Measurements from ENCODE around the gene RAB3C.

Gene RAB3C

GRCh38 chr5:58890701-58891085 lies 307.8 kb downstream of the RAB3C start:
- H3K27ac ChIP-seq (ENCODE audit: low read length): no peak overlapping the region
- no peaks in the 10 kb centered on the region for H3K9me3 ChIP-seq (ENCODE audit: control insufficient read depth, insufficient read depth, low read length)
- no peak for DNase-seq (ENCODE audit: low read depth, low spot score)
- no CpG with 5 or more reads among the region's 6 CpGs for WGBS (ENCODE audit: insufficient coverage, insufficient read length)
- H3K4me3 ChIP-seq (ENCODE audit: low read length): no peak overlapping the region
- H3K27me3 ChIP-seq (ENCODE audit: control insufficient read depth, insufficient read depth, low read length): no peaks in the 10 kb centered on the region
- no peaks in the 10 kb centered on the region for H3K36me3 ChIP-seq (ENCODE audit: control insufficient read depth, insufficient read depth, low read length)
- peaks cover 2% of the 10 kb centered on the region; the same call in 1 of the 2 replicates for H3K4me1 ChIP-seq (ENCODE audit: control insufficient read depth, insufficient read depth, low read length)

GRCh38 chr5:58891086-58891970 lies 308.5 kb downstream of the RAB3C start:
- H3K27ac ChIP-seq (ENCODE audit: low read length): no peak overlapping the region
- H3K4me1 ChIP-seq (ENCODE audit: control insufficient read depth, insufficient read depth, low read length): peaks cover 2% of the 10 kb centered on the region; the same call in 1 of the 2 replicates
- no peaks in the 10 kb centered on the region for H3K36me3 ChIP-seq (ENCODE audit: control insufficient read depth, insufficient read depth, low read length)
- no peaks in the 10 kb centered on the region for H3K9me3 ChIP-seq (ENCODE audit: control insufficient read depth, insufficient read depth, low read length)
- DNase-seq (ENCODE audit: low read depth, low spot score): peak; percentile 71
- H3K27me3 ChIP-seq (ENCODE audit: control insufficient read depth, insufficient read depth, low read length): no peaks in the 10 kb centered on the region
- WGBS (ENCODE audit: insufficient coverage, insufficient read length): no CpG with 5 or more reads among the region's 18 CpGs
- no peak overlapping the region for H3K4me3 ChIP-seq (ENCODE audit: low read length)

GRCh38 chr5:58891971-58892343 lies 309.1 kb downstream of the RAB3C start:
- no peak for DNase-seq (ENCODE audit: low read depth, low spot score)
- Histone ChIP-seq H3K9me3 (ENCODE audit: control insufficient read depth, insufficient read depth, low read length) (no peaks in the 10 kb centered on the region), H3K36me3 (ENCODE audit: control insufficient read depth, insufficient read depth, low read length) (no peaks in the 10 kb centered on the region), H3K27me3 (ENCODE audit: control insufficient read depth, insufficient read depth, low read length) (no peaks in the 10 kb centered on the region), H3K4me3 (ENCODE audit: low read length) (no peak overlapping the region), H3K4me1 (ENCODE audit: control insufficient read depth, insufficient read depth, low read length) (no peaks in the 10 kb centered on the region), H3K27ac (ENCODE audit: low read length) (no peak overlapping the region)

GRCh38 chr5:58893551-58893950 lies 310.7 kb downstream of the RAB3C start:
- Histone ChIP-seq H3K9me3 (ENCODE audit: control insufficient read depth, insufficient read depth, low read length) (no peaks in the 10 kb centered on the region), H3K4me3 (ENCODE audit: low read length) (no peak overlapping the region), H3K27me3 (ENCODE audit: control insufficient read depth, insufficient read depth, low read length) (no peaks in the 10 kb centered on the region), H3K36me3 (ENCODE audit: control insufficient read depth, insufficient read depth, low read length) (no peaks in the 10 kb centered on the region), H3K4me1 (ENCODE audit: control insufficient read depth, insufficient read depth, low read length) (no peaks in the 10 kb centered on the region), H3K27ac (ENCODE audit: low read length) (no peak overlapping the region)
- no peak for DNase-seq (ENCODE audit: low read depth, low spot score)
- WGBS (ENCODE audit: insufficient coverage, insufficient read length): no CpG with 5 or more reads among the region's 1 CpG

GRCh38 chr5:58898006-58898405 lies 315.1 kb downstream of the RAB3C start:
- no peak overlapping the region for H3K4me3 ChIP-seq (ENCODE audit: low read length)
- no CpG with 5 or more reads among the region's 4 CpGs for WGBS (ENCODE audit: insufficient coverage, insufficient read length)
- H3K36me3 ChIP-seq (ENCODE audit: control insufficient read depth, insufficient read depth, low read length): no peaks in the 10 kb centered on the region

GRCh38 chr5:58898538-58898937 lies 315.7 kb downstream of the RAB3C start:
- Histone ChIP-seq H3K4me1 (ENCODE audit: control insufficient read depth, insufficient read depth, low read length) (no peaks in the 10 kb centered on the region), H3K4me3 (ENCODE audit: low read length) (no peak overlapping the region), H3K9me3 (ENCODE audit: control insufficient read depth, insufficient read depth, low read length) (no peaks in the 10 kb centered on the region), H3K36me3 (ENCODE audit: control insufficient read depth, insufficient read depth, low read length) (no peaks in the 10 kb centered on the region), H3K27me3 (ENCODE audit: control insufficient read depth, insufficient read depth, low read length) (no peaks in the 10 kb centered on the region), H3K27ac (ENCODE audit: low read length) (no peak overlapping the region)
- no peak for DNase-seq (ENCODE audit: low read depth, low spot score)

More at GRCh38 chr5:58898006-58898405, 315.1 kb downstream of the RAB3C start:
- no peak overlapping the region for H3K27ac ChIP-seq (ENCODE audit: low read length)
- no peaks in the 10 kb centered on the region for H3K27me3 ChIP-seq (ENCODE audit: control insufficient read depth, insufficient read depth, low read length)
- H3K9me3 ChIP-seq (ENCODE audit: control insufficient read depth, insufficient read depth, low read length): no peaks in the 10 kb centered on the region
- H3K4me1 ChIP-seq (ENCODE audit: control insufficient read depth, insufficient read depth, low read length): no peaks in the 10 kb centered on the region
- no peak for DNase-seq (ENCODE audit: low read depth, low spot score)

GRCh38 chr5:58901271-58901670 lies 318.4 kb downstream of the RAB3C start:
- no peak overlapping the region for H3K4me3 ChIP-seq (ENCODE audit: low read length)
- no peaks in the 10 kb centered on the region for H3K36me3 ChIP-seq (ENCODE audit: control insufficient read depth, insufficient read depth, low read length)
- no peaks in the 10 kb centered on the region for H3K4me1 ChIP-seq (ENCODE audit: control insufficient read depth, insufficient read depth, low read length)
- WGBS (ENCODE audit: insufficient coverage, insufficient read length): no CpG with 5 or more reads among the region's 11 CpGs
- H3K9me3 ChIP-seq (ENCODE audit: control insufficient read depth, insufficient read depth, low read length): no peaks in the 10 kb centered on the region; the same call in 1 of the 2 replicates
- no peak for DNase-seq (ENCODE audit: low read depth, low spot score)
- no peak overlapping the region for H3K27ac ChIP-seq (ENCODE audit: low read length)
- no peaks in the 10 kb centered on the region for H3K27me3 ChIP-seq (ENCODE audit: control insufficient read depth, insufficient read depth, low read length)

GRCh38 chr5:58902305-58902704 lies 319.4 kb downstream of the RAB3C start:
- H3K27ac ChIP-seq (ENCODE audit: low read length): no peak overlapping the region
- no peaks in the 10 kb centered on the region for H3K36me3 ChIP-seq (ENCODE audit: control insufficient read depth, insufficient read depth, low read length)
- no peak overlapping the region for H3K4me3 ChIP-seq (ENCODE audit: low read length)
- no peak for DNase-seq (ENCODE audit: low read depth, low spot score)
- H3K9me3 ChIP-seq (ENCODE audit: control insufficient read depth, insufficient read depth, low read length): no peaks in the 10 kb centered on the region; the same call in 1 of the 2 replicates
- no peaks in the 10 kb centered on the region for H3K27me3 ChIP-seq (ENCODE audit: control insufficient read depth, insufficient read depth, low read length)
- no peaks in the 10 kb centered on the region for H3K4me1 ChIP-seq (ENCODE audit: control insufficient read depth, insufficient read depth, low read length)

GRCh38 chr5:58902765-58903164 lies 319.9 kb downstream of the RAB3C start:
- no peak for DNase-seq (ENCODE audit: low read depth, low spot score)
- no peaks in the 10 kb centered on the region for H3K4me1 ChIP-seq (ENCODE audit: control insufficient read depth, insufficient read depth, low read length)
- WGBS (ENCODE audit: insufficient coverage, insufficient read length): no CpG with 5 or more reads among the region's 2 CpGs
- H3K9me3 ChIP-seq (ENCODE audit: control insufficient read depth, insufficient read depth, low read length): no peaks in the 10 kb centered on the region; the same call in 1 of the 2 replicates
- no peaks in the 10 kb centered on the region for H3K36me3 ChIP-seq (ENCODE audit: control insufficient read depth, insufficient read depth, low read length)
- H3K4me3 ChIP-seq (ENCODE audit: low read length): no peak overlapping the region
- H3K27me3 ChIP-seq (ENCODE audit: control insufficient read depth, insufficient read depth, low read length): no peaks in the 10 kb centered on the region
- no peak overlapping the region for H3K27ac ChIP-seq (ENCODE audit: low read length)

- Histone ChIP-seq H3K4me1 (ENCODE audit: control insufficient read depth, insufficient read depth, low read length) (no peaks in the 10 kb centered on the region), H3K27ac (ENCODE audit: low read length) (no peak overlapping the region), H3K9me3 (ENCODE audit: control insufficient read depth, insufficient read depth, low read length) (no peaks in the 10 kb centered on the region; the same call in 1 of the 2 replicates), H3K36me3 (ENCODE audit: control insufficient read depth, insufficient read depth, low read length) (no peaks in the 10 kb centered on the region), H3K4me3 (ENCODE audit: low read length) (no peak overlapping the region), H3K27me3 (ENCODE audit: control insufficient read depth, insufficient read depth, low read length) (no peaks in the 10 kb centered on the region)
- whole genome bisulfite sequencing (ENCODE audit: insufficient coverage, insufficient read length): no CpG with 5 or more reads among the region's 4 CpGs
- no peak for DNase-seq (ENCODE audit: low read depth, low spot score)
Observed at GRCh38 chr5:58904737-58905136, 321.9 kb downstream of the RAB3C start.

- no peaks in the 10 kb centered on the region for H3K4me1 ChIP-seq (ENCODE audit: control insufficient read depth, insufficient read depth, low read length)
- no peak overlapping the region for H3K4me3 ChIP-seq (ENCODE audit: low read length)
- H3K36me3 ChIP-seq (ENCODE audit: control insufficient read depth, insufficient read depth, low read length): no peaks in the 10 kb centered on the region
- H3K27ac ChIP-seq (ENCODE audit: low read length): no peak overlapping the region
- no peaks in the 10 kb centered on the region for H3K27me3 ChIP-seq (ENCODE audit: control insufficient read depth, insufficient read depth, low read length)
- no peak for DNase-seq (ENCODE audit: low read depth, low spot score)
- no peaks in the 10 kb centered on the region; the same call in 1 of the 2 replicates for H3K9me3 ChIP-seq (ENCODE audit: control insufficient read depth, insufficient read depth, low read length)
Observed at GRCh38 chr5:58905944-58906343, 323.1 kb downstream of the RAB3C start.
